ENCODE data around the gene EFCAB6.

- TF ChIP-seq CTCF (IDR thresholded peaks at IDR 0.05) = no peak
- TF ChIP-seq POLR2A (IDR thresholded peaks at IDR 0.05) = no peak
Observed at GRCh38 chr22:43497956-43498855, 313.9 kb downstream of the EFCAB6 start.
